Measurements from ENCODE around the gene ACTN3. TPM values are rescaled to one million over a fixed set of nuclear protein-coding genes. Genes with fewer than 3 reads are reported as not detected.

The ACTN3 gene
- total and polyA plus RNA-seq, 2 donors (not counting 1 experiment from before 2014, with no cell fraction given), result under 0.01 TPM; not detected in 1

- Histone ChIP-seq H2AFZ (ENCODE audit: low read length) (no peak overlapping the region), H4K20me1 (ENCODE audit: control insufficient read depth, extremely low read depth, insufficient read depth, low read length) (no peaks in the 10 kb centered on the region), H3K9ac (ENCODE audit: insufficient read depth, low read length) (no peak overlapping the region), H3K27me3 (ENCODE audit: control insufficient read depth, insufficient read depth, low read length) (no peaks in the 10 kb centered on the region), H3K79me2 (ENCODE audit: control insufficient read depth, insufficient read depth, low read length) (no peaks in the 10 kb centered on the region), H3K4me3 (replicated peaks in 1 of 4; ENCODE audit: control extremely low read depth in 1 of 4, insufficient read depth in 1 of 4, low read depth in 3 of 4, low read length in 4 of 4) (no peak overlapping the region), H3K27ac (ENCODE audit: insufficient read depth, low read length) (no peak overlapping the region), H3K4me2 (ENCODE audit: extremely low read depth, insufficient read depth, low read length) (no peak overlapping the region), H3K9me3 (ENCODE audit: control insufficient read depth, insufficient read depth, low read depth, low read length) (no peaks in the 10 kb centered on the region), H3K4me1 (ENCODE audit: control insufficient read depth, extremely low read depth, insufficient read depth, low read length) (peaks cover 6% of the 10 kb centered on the region), H3K36me3 (ENCODE audit: control insufficient read depth, insufficient read depth, low read length) (peaks cover 8% of the 10 kb centered on the region)
- no peak for DNase-seq (ENCODE audit: low read depth in 2 of 2)
- TF ChIP-seq CTCF (conservative IDR thresholded peaks at IDR 0.05 in 1 of 2, IDR thresholded peaks at IDR 0.05 in 1 of 2; ENCODE audit: low read depth in 1 of 2, low read length in 2 of 2) (no peak), EZH2 (IDR thresholded peaks at IDR 0.05; ENCODE audit: low read length, missing control alignments) (no peak)
Observed at GRCh38 chr11:66600219-66600618, 53.5 kb downstream of the ACTN3 start.

GRCh38 chr11:66600631-66601233, 54.0 kb downstream of the ACTN3 start:
- DNase-seq (ENCODE audit: low read depth in 2 of 2), result peak in 1 of 2 donors; percentile 19
- no peak overlapping the region for H3K4me3 ChIP-seq (replicated peaks in 1 of 4; ENCODE audit: control extremely low read depth in 1 of 4, insufficient read depth in 1 of 4, low read depth in 3 of 4, low read length in 4 of 4)
- no peaks in the 10 kb centered on the region for H3K79me2 ChIP-seq (ENCODE audit: control insufficient read depth, insufficient read depth, low read length)
- H3K36me3 ChIP-seq (ENCODE audit: control insufficient read depth, insufficient read depth, low read length), result peaks cover 8% of the 10 kb centered on the region
- no peaks in the 10 kb centered on the region for H3K27me3 ChIP-seq (ENCODE audit: control insufficient read depth, insufficient read depth, low read length)
- H4K20me1 ChIP-seq (ENCODE audit: control insufficient read depth, extremely low read depth, insufficient read depth, low read length), result no peaks in the 10 kb centered on the region
- H3K27ac ChIP-seq (ENCODE audit: insufficient read depth, low read length), result no peak overlapping the region
- H2AFZ ChIP-seq (ENCODE audit: low read length), result no peak overlapping the region
- TF ChIP-seq EZH2 (IDR thresholded peaks at IDR 0.05; ENCODE audit: low read length, missing control alignments) (no peak), CTCF (conservative IDR thresholded peaks at IDR 0.05 in 1 of 2, IDR thresholded peaks at IDR 0.05 in 1 of 2; ENCODE audit: low read depth in 1 of 2, low read length in 2 of 2) (no peak)
- no peak overlapping the region for H3K9ac ChIP-seq (ENCODE audit: insufficient read depth, low read length)
- no peaks in the 10 kb centered on the region for H3K9me3 ChIP-seq (ENCODE audit: control insufficient read depth, insufficient read depth, low read depth, low read length)
- H3K4me2 ChIP-seq (ENCODE audit: extremely low read depth, insufficient read depth, low read length), result no peak overlapping the region
- peaks cover 6% of the 10 kb centered on the region for H3K4me1 ChIP-seq (ENCODE audit: control insufficient read depth, extremely low read depth, insufficient read depth, low read length)

- Histone ChIP-seq H3K36me3 (ENCODE audit: control insufficient read depth, insufficient read depth, low read length) (peaks cover 8% of the 10 kb centered on the region), H3K4me3 (replicated peaks in 1 of 4; ENCODE audit: control extremely low read depth in 1 of 4, insufficient read depth in 1 of 4, low read depth in 3 of 4, low read length in 4 of 4) (no peak overlapping the region), H3K27me3 (ENCODE audit: control insufficient read depth, insufficient read depth, low read length) (no peaks in the 10 kb centered on the region), H3K9ac (ENCODE audit: insufficient read depth, low read length) (no peak overlapping the region), H4K20me1 (ENCODE audit: control insufficient read depth, extremely low read depth, insufficient read depth, low read length) (no peaks in the 10 kb centered on the region), H3K4me1 (ENCODE audit: control insufficient read depth, extremely low read depth, insufficient read depth, low read length) (peaks cover 10% of the 10 kb centered on the region), H2AFZ (ENCODE audit: low read length) (no peak overlapping the region), H3K27ac (ENCODE audit: insufficient read depth, low read length) (no peak overlapping the region), H3K9me3 (ENCODE audit: control insufficient read depth, insufficient read depth, low read depth, low read length) (no peaks in the 10 kb centered on the region), H3K4me2 (ENCODE audit: extremely low read depth, insufficient read depth, low read length) (no peak overlapping the region), H3K79me2 (ENCODE audit: control insufficient read depth, insufficient read depth, low read length) (no peaks in the 10 kb centered on the region)
- TF ChIP-seq CTCF (conservative IDR thresholded peaks at IDR 0.05 in 1 of 2, IDR thresholded peaks at IDR 0.05 in 1 of 2; ENCODE audit: low read depth in 1 of 2, low read length in 2 of 2) (no peak), EZH2 (IDR thresholded peaks at IDR 0.05; ENCODE audit: low read length, missing control alignments) (no peak)
- DNase-seq (ENCODE audit: low read depth in 2 of 2), result no peak
Observed at GRCh38 chr11:66603072-66603471, 56.4 kb downstream of the ACTN3 start.

Measured in fibroblast of lung (primary cell).